ENCODE results near the gene SDK1. TPM values are rescaled to one million over a fixed set of nuclear protein-coding genes. Genes with fewer than 3 reads are reported as not detected.
A peak's percentile ranks its signal among the peaks of the same experiment; 100 is the strongest.

SDK1 gene
- polyA plus RNA-seq (ENCODE audit: insufficient read length in 12 of 12): 1 to 10 TPM in 11 of 12 donors, not detected in 1; 1.7 to 5.8 (median 2.8) TPM
- long read RNA-seq, donor 1, partial matches to known transcripts: 0 of 1 reads
- long read RNA-seq, donor 1, other reads (novel, unspliced or antisense): 0 of 1 reads
- long read RNA-seq, donor 2: 0 reads
- long read RNA-seq, donor 3: 0 reads
- long read RNA-seq, donor 4: 0 reads
- long read RNA-seq, donor 5: 0 reads
- long read RNA-seq, donor 6: 0 reads
- long read RNA-seq, donor 7: 0 reads
- long read RNA-seq, donor 8: 0 reads
- long read RNA-seq, donor 9: 0 reads
- long read RNA-seq, donor 10: 0 reads
- long read RNA-seq, donor 11: 0 reads

DNA sequence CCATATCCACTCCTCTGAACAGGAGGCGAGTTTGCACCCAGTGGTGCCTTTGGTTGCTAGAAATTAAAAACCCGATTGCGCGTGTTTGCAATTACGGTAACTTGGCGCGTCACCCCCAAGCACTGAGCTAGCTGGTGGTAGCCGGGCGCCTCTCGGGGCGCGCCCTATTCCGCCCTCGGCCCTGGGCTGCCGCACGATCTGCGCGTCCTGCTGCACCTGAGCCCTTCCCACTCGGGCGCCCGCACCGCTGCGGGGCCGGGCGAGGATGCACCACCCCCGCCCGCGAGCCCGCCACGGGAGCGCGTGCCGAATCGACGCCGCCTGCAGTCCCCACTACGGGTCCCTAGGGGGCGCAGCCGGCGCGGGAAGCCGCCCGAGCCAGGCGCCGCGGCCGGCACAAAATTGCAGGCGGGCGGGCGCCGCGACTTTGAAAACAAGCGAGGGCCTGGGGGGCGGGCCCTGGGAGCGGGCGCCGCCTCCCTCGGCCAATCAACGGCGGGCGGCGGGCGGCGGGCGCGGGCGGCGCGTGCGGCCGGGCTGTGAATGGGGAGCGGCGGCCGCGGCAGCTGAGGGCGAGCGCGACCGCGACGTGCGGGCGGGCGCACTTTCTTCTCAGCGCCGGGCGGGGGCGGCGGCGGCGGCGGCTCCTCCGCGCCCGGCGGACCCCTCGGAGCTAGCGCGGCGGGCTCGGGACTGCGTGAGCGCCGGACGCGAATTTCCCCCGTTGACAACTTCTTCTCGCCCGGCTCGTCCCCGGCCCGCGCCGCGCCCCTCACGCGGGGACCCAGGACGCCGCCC lies at the start of gene SDK1:
TSS of gene SDK1 (plus strand) at position 602 of the 798 bp plus-strand sequence. CDS start 335 bp downstream, outside the sequence.
- DNase-seq: peak; percentile 91

DNA sequence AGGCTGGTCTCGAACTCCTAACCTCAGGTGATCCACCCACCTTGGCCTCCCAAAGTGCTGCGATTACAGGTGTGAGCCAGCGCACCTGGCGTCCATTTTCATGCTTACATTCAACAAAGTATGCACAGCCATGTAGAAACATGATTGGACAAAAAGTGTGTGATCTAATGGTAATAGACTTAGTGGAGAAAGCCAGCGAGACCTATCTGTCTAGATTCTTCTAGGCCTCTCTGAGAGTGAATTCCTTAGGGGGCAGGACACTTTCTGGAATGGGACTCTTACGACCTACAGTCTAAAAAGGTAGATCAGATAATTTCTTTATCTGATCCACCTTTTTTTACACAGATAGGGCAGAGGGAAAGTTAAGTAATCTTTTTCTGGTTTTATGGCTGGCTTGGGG lies 46.3 kb upstream of the SDK1 start:
- DNase-seq: no peak

- DNase-seq: peak; percentile 32
Measured at GRCh38 chr7:3259711-3260400, 41.2 kb upstream of the SDK1 start.

GRCh38 chr7:3260401-3260715 lies 40.7 kb upstream of the SDK1 start:
- peak; percentile 66 for DNase-seq

DNA sequence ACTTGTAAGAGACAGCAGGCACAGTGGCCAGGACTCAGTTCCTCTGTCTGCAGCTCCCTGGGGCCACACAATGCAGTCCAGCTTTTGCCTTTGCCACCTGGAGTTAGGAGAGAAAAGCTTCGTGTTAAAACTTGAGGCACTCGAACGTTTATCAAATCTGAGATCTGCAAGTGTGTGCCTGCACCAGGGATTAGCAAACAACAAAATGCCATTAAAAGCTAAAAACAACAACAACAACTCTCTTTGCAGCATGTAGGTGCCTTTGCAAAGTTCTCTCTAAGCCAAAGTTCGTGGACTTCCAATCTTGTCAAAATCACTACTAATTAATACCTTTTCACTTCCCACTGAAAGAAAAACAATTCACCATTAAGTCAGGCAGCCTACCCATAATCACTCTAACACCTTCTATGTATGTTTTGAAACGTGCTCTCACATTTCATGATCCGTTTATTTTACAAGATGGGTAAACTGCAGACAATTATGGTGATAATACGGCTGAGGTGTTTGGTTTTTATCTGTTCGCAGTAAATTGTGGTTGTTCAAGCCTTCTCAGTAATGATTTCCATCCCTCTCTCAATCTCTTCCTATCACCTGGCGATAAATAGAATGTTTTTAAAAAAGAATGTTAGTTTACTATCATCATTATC lies 36.2 kb upstream of the SDK1 start:
- no peak for DNase-seq

DNA sequence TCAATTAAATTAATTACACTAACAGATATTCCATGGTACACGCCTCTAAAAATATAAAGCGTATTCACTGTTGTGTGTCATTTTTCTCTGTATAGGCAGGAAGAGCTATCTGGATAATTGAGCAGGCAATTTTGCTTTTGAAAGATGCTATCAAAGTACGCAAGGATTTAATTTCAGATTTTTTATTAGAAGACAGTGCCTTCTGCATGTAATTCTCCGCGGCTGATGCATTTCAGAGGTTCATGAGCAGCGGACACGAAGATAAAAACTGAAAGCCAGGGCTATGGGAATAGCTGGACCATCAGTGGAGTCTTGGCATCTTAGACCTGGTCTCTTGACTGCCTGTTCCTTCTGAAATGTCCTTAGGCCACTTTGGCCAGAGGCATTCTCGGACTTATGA lies 35.7 kb upstream of the SDK1 start:
- no peak for DNase-seq

GRCh38 chr7:3266240-3266639 lies 34.8 kb upstream of the SDK1 start:
- DNase-seq: no peak

- peak; percentile 37 for DNase-seq
Measured at GRCh38 chr7:3267966-3268690, 32.9 kb upstream of the SDK1 start.

- no peak for DNase-seq
Measured at GRCh38 chr7:3270362-3270761, 30.7 kb upstream of the SDK1 start.

GRCh38 chr7:3271298-3271697 lies 29.8 kb upstream of the SDK1 start:
- no peak for DNase-seq

DNA sequence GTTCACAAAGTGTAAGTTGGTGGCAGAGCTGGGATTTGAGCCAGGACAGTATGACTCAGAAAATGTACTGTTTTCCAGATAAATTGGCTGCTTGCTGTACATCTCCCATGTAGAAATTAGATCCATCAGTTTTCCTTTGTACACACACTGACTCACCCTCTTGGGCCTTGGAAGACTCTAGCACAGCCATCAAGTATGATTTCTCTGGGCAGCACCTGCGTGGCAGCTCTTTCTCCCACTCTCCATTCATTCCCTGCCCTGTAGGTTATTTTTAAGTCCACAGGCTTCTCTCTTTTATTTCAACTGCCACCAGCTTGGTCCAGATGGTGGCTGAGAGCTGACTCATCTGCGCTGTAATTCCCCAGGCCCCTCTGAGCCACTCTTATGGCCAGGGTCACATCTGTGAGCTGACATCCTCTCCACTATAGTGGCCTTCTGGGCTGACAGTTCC lies 28.3 kb upstream of the SDK1 start:
- no peak for DNase-seq

- no peak for DNase-seq
Measured at GRCh38 chr7:3274131-3274530, 26.9 kb upstream of the SDK1 start.

GRCh38 chr7:3277604-3278572 lies 23.2 kb upstream of the SDK1 start:
- no peak for DNase-seq

GRCh38 chr7:3279147-3279818 lies 21.8 kb upstream of the SDK1 start:
- DNase-seq: no peak

DNA sequence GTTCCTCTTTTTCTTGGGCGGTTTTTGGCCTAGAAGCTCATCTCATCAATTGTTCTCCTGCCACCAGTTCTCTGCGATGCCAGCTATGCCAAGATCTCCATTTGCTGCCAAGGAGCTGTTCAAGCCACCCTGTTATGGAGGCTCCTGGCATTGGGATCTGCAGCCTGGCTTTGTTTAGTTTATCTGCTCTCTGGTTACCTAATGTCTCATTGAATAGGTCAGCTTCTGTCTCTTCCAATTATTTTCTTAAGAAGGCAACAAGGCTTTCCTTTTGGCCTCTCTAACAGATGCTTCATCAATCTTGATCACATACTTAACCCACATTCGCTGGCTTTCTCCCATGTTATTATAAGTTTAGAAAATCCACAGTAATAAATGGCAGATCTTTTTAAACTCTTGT lies 20.6 kb upstream of the SDK1 start:
- DNase-seq: no peak

DNA sequence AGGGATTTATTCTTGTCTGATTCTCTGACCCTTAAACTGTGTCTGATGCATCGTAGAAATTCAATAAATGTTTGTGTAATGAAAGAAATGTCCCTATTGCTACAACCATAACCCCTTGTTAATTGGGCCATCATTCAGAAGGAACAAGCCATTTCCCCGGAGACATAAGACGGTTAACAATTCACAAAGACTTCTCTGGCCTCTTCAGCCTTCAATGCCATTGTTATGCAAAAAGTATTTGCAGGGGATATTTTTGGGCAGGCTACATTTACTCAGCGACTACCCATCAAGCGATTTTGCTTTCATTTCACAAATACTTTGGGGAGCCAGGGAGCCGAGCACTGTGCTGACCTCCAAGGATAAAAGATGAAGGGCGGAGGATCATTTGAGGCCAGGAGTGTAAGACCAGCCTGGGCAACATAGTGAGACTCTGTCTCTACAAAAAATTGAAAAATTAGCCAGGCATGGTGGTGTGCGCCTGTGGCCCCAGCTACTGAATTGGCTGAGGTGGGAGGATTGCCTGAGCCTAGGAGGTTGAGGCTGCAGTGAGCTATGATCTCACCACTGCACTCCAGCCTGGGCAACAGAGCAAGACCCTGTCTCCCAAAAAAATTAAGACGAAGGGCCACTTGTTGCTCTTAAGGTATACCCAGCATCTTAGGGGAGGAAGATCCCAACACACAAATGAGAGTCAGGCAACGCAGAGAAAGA lies 20.0 kb upstream of the SDK1 start:
- no peak for DNase-seq

GRCh38 chr7:3282457-3282856 lies 18.6 kb upstream of the SDK1 start:
- DNase-seq: no peak

DNA sequence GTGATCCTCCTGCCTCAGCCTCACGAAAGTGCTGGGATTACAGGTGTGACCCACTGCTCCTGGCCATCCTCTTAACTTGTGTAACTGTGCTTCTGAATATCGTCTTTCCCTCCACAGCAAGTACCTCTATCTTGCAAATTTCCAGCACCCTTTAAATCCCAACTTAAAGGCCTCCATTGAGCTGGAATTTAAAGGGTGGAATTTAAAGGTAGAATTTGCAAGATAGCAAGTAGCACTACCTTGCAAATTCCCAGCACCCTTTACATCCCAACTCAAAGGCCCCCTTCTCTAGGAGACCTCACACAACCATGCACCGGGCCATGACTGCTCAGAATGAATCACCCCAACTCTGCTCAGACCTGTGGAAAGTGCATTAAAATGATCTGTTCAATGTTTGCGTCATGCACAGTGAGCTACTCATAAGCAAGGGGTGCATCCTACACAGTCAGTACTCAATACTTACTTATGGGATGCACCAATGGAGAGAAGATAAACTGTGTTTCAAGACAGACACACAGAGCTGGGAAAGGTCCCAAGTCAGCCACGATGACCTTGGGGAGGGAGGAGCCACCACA lies 17.8 kb upstream of the SDK1 start:
- no peak for DNase-seq

DNA sequence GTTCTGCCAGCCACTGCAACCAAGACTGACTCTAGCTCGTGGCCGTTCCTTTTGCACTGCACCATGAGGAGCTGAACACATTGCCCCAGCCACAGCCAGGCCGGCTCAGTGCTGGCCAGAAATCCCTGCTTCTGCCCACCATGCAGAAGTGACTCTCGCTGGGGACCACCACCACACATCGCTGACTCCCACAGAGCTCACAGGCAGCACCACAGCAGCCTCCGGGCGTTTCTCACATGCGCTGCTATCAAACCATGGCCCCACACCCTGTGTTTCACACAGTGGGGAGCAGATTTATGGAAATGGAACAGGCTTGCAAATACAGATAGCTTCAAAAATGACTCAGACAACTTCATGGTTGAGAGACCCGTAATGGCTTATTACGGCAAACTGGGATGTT lies 15.4 kb upstream of the SDK1 start:
- no peak for DNase-seq

All from muscle of arm (tissue), 14 donors.